Activated naive CD8-positive, alpha-beta T cell (primary cell): ENCODE data around the gene APOO.
"Not testable (repeated sequence)": the region's sequence is repeated elsewhere in the genome, so short reads cannot be mapped to it uniquely, and the experiment has no call there.

Source experiments
- H3K27ac Mint-ChIP-seq: one replicate; pipeline ENCODE4 v1.8.0; 2021; ENCODE audit warnings: mixed read lengths
- H3K27me3 Mint-ChIP-seq: one replicate; pipeline ENCODE4 v1.8.0; 2021; ENCODE audit warnings: mixed read lengths
- H3K36me3 Mint-ChIP-seq: one replicate; pipeline ENCODE4 v1.8.0; 2021; ENCODE audit warnings: mixed read lengths
- H3K4me1 Mint-ChIP-seq: one replicate; pipeline ENCODE4 v1.8.0; 2021; ENCODE audit warnings: low read depth, mixed read lengths
- H3K4me3 Mint-ChIP-seq: one replicate; pipeline ENCODE4 v1.8.0; 2021; ENCODE audit warnings: mild to moderate bottlenecking, mixed read lengths
- H3K9me3 Mint-ChIP-seq: one replicate; pipeline ENCODE4 v1.8.0; 2021; ENCODE audit warnings: low read depth, mixed read lengths

The APOO gene

DNA sequence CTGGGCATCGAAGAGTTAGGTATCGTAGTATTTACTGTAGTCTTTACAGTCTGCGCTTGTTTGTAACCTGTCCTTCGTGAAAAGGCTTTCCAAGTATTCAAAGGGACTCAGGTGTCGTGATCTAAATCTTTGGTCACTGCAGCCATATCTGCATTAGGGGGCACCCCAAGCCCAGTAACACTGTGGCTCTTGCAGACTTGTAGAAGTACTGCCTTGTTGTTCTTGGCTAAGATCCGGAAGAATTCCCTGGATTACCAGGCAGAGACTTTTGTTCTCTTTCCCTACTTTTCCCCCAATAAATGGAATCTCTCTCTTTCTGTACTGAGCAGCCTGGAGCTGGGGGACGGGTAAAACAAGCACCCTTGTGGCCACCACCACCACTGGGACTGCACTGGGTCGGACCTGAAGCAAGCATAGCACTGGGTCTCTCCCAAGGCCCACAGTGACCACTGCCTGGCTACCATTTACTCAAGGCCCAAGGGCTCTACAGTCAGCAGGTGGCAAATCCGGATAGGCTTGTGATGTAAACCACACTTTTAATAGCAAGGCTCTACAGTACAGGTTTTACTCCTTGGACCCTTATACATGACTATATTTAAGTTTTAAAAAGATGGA, 12.1 kb upstream of the APOO start:
- Mint-ChIP-seq H3K36me3 (peaks cover 3% of the 10 kb centered on the region), H3K27me3 (no peaks in the 10 kb centered on the region), H3K4me3 (no peak overlapping the region), H3K27ac (no peak overlapping the region), H3K9me3 (no peaks in the 10 kb centered on the region), H3K4me1 (no peaks in the 10 kb centered on the region)

DNA sequence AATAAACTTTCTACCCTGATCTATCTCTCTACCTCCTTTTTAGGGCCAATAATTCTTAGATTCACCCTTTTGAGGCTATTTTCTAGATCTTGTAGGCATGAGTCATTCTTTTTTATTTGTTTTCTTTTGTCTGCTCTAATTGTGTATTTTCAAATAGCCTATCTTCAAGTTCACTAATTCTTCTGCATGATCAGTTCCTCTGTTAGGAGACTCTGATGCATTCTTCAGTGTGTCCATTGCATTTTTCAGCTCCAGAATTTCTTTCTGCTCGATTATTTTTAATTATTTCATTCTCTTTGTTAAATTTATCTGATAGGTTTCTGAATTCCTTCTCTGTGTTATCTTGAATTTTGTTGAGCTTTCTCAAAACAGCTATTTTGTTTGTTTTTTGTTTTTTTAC, 11.4 kb upstream of the APOO start:
- Mint-ChIP-seq H3K27me3 (no peaks in the 10 kb centered on the region), H3K9me3 (no peaks in the 10 kb centered on the region), H3K27ac (no peak overlapping the region), H3K36me3 (peaks cover 3% of the 10 kb centered on the region), H3K4me3 (no peak overlapping the region), H3K4me1 (no peaks in the 10 kb centered on the region)

DNA sequence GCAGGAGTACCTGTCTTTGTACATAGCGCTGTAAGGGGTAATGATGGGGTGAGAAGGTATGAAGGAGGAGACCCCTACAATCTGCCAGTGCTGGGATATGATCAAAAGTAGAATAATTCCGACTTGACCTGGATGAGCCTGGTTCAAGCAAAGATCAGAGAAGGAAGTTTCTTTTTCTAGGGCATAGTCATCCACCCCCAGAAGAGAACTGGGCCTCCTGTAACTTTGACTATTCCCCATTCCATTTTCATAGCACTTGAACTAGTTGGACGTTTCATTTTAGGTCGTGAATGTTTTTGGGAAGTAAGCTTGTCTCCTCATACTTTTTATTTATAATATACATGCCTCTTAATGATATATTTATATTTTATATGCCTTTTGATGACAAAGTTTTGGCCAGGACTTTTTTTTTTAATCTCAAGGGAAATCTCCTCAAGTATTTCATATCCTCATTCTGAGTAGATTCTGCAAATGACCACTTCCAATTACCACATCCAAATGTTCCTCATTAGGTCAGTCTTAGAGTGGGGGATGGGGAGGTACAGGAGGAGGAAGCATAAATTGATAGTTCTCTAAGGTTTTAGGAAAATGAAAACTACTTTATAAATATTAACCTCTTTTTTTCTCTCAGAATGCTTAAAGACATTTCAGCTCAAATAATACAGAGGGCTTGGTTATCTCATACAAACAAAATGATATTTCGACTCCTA, 3.5 kb upstream of the APOO start:
- Mint-ChIP-seq H3K27me3 (no peaks in the 10 kb centered on the region), H3K27ac (no peak overlapping the region), H3K9me3 (no peaks in the 10 kb centered on the region), H3K4me1 (peaks cover 14% of the 10 kb centered on the region), H3K4me3 (no peak overlapping the region), H3K36me3 (no peaks in the 10 kb centered on the region)

DNA sequence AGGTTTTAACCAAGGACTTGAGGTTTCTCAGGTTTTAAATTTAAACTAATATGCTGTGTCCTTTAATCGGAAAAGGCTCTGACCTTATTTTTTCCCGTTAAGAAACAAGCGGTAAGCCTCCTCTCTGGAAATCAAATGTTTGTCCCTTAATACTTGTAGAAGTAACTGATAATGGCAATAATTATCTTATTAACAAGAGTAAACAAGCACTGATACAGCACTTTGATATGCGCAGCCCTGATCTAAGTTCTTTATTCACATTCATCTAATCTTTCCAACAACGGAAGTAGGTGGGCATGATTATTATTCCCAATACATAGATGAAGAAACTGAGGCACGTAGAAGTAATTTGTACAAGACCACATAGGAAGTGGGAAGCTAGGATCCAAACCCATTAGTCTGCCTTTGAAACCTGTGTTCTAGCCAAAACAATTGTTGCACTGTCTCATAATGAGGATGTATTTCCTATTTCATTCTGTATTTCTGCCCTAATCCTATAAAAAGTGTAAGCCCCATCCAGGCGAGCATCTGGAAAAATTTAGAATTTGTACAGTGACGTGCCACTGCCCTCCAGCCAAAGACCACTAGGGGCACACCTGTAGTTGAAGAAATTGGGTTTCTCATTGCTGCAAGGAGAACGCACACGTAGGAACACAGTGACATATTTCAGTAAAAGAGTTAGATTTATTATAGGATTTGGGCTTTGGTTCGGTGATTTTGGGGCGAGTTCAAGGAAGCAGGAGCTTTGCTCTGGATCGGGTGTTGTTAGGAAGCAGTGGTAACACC, 674 bp upstream of the APOO start:
- Mint-ChIP-seq H3K4me1 (peaks cover 17% of the 10 kb centered on the region), H3K36me3 (no peaks in the 10 kb centered on the region), H3K27me3 (no peaks in the 10 kb centered on the region), H3K4me3 (peak overlapping the region; percentile 82), H3K27ac (peak overlapping the region; percentile 86), H3K9me3 (no peaks in the 10 kb centered on the region)

DNA sequence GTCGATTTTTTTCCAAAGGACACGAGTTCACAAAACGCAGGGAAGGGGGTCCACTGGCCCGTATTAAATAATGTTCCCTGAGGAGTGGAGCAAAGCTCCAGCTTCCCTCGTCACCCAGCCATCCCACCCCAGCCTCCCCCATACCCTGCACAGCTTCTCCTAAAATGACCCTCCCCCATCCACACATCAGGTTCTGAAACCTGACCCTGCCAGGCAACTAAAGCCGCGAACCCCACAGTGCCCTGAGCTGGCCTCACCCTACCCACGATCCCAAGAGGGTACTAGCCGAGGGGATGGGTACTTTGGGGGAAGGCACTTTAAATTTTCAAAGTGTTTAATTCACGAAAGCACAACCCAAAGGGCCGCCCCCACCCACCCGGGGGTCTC, 634 bp downstream of the APOO start:
- H3K4me1 Mint-ChIP-seq, result peaks cover 17% of the 10 kb centered on the region
- no peaks in the 10 kb centered on the region for H3K9me3 Mint-ChIP-seq
- H3K27ac Mint-ChIP-seq, result peak overlapping the region; percentile 79
- no peaks in the 10 kb centered on the region for H3K36me3 Mint-ChIP-seq
- no peaks in the 10 kb centered on the region for H3K27me3 Mint-ChIP-seq
- H3K4me3 Mint-ChIP-seq, result peak overlapping the region; percentile 82

DNA sequence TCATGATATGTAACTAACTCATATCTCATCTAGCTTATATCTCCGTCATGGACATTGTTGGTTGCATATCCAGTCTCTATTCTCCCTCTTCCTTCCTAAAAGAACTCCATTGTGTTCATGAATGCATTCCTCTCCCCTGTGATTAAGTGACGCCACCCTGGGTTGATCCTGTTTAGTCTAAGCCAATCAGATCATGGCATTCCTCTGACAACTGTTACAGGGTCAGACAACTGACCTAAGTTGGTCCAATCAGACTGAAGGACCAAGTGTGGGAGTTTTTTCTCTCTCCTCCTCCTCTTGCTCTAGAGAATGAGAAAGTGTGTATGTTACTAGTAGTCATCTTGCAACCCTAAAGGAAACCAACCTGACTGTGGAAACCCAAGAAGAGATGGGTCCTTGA, 3.6 kb downstream of the APOO start:
- no peaks in the 10 kb centered on the region for H3K9me3 Mint-ChIP-seq
- no peak overlapping the region for H3K4me3 Mint-ChIP-seq
- no peaks in the 10 kb centered on the region for H3K27me3 Mint-ChIP-seq
- H3K4me1 Mint-ChIP-seq, result peaks cover 17% of the 10 kb centered on the region
- H3K36me3 Mint-ChIP-seq, result no peaks in the 10 kb centered on the region
- H3K27ac Mint-ChIP-seq, result no peak overlapping the region

DNA sequence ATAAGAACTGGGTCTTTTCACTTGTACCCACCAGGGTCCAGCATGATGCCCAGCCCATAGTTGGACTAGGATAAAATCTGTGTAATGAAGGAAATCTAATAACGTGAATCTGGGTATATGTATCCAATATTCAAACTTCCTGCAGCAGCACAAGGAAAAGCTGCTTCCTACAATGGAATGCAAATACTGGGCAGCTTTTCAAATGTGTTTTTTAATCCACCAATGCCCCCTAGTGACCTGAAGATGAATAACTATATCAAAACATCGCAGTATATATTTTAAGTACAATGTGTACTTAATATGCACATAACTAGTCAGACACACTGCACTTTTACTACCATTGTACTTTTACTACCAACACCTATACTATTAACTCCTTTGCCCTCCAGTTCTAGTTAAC, 5.3 kb downstream of the APOO start:
- peaks cover 7% of the 10 kb centered on the region for H3K4me1 Mint-ChIP-seq
- no peaks in the 10 kb centered on the region for H3K27me3 Mint-ChIP-seq
- no peak overlapping the region for H3K4me3 Mint-ChIP-seq
- no peaks in the 10 kb centered on the region for H3K36me3 Mint-ChIP-seq
- H3K27ac Mint-ChIP-seq, result no peak overlapping the region
- H3K9me3 Mint-ChIP-seq, result no peaks in the 10 kb centered on the region

DNA sequence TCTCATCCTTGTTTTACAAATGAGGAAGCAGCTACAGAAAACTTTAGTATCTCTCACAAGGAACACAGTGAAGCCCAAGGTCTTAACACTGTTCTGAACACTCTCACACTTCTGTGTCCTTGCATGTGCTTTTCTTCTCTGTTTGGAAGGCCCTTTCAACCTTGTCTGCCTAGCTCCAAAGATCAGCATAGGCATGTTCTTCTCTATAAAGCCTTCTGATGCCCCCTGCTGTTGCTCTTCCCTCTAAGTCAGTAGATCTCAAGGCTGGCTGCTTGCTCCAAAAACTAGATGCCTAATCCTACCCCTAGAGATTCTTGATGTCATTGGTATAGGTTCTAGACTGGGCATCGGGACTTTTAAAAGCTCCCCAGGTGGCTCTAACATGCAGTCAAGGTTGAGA, 5.9 kb downstream of the APOO start:
- no peak overlapping the region for H3K27ac Mint-ChIP-seq
- H3K27me3 Mint-ChIP-seq, result no peaks in the 10 kb centered on the region
- H3K9me3 Mint-ChIP-seq, result no peaks in the 10 kb centered on the region
- H3K4me1 Mint-ChIP-seq, result peaks cover 7% of the 10 kb centered on the region
- H3K4me3 Mint-ChIP-seq, result no peak overlapping the region
- H3K36me3 Mint-ChIP-seq, result no peaks in the 10 kb centered on the region

DNA sequence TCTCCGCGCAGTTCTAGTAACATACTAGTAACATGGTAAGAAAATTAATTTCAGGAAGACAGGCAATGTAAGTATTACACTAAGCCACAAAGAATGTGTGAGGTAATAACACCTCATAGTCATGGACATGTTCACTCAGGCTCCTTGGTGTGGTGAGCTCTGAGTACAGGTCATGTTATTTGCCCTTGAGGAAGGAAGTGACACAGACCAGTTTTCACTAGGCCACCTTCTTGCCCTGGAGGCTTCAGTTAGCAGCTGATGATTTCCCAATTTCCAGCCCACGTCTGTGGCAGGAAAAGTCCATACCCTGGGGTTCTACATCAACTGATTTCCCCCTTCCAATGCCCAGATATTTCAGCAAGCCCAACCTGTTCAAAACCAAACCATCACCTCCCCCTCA, 6.7 kb downstream of the APOO start:
- Mint-ChIP-seq H3K4me3 (no peak overlapping the region), H3K27me3 (no peaks in the 10 kb centered on the region), H3K9me3 (no peaks in the 10 kb centered on the region), H3K27ac (no peak overlapping the region), H3K4me1 (peaks cover 3% of the 10 kb centered on the region), H3K36me3 (no peaks in the 10 kb centered on the region)

DNA sequence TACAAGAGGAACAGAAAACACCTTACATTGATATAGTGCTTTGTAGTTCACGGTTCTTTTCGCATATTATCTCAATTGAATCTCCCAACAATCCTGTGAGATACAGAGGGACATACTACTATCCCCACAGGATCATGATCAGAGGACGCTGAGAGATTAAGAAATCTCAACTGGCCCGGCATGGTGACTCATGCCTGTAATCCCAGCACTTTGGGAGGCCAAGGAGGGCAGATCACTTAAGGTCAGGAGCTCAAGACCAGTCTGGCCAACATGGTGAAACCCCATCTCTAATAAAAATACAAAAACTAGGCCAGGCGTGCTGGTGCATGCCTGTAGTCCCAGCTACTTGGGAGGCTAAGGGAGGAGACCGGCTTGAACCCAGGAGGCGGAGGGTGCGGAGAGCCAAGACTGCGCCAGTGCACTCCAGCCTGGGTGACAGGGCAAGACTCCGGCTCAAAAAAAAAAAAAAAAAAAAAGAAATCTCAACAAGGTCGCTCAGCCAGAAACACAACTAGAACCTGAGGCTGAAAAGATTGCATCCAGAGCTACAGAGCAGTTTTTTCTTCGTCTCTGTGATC, 7.4 kb downstream of the APOO start:
- Mint-ChIP-seq H3K4me1 (peaks cover 3% of the 10 kb centered on the region), H3K27me3 (no peaks in the 10 kb centered on the region)

DNA sequence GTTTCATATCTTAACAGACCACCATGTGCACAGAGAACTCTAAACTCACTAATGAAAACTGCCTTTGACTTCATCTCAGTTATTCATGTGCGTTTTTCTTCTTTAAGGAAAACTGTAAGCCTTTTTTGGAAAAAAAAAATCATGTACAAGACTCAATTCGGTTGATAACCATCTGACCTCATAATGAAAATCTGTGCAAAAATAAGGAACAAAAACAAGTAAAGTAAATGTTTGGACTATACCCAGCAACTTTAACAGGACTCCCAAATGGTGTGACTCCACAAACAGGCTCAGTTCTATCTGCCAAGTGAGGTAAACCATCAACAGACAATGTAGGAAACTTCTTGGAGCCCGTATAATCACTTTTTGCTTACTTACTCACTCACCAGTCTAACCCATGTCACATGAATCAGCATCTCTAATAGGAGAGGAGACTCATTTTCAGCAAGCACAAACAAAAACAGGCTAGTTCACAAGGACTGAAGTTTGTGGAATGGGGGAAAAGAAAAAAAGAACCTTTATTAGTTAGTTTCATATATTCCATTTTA, 9.3 kb downstream of the APOO start:
- H3K4me1 Mint-ChIP-seq, result no peaks in the 10 kb centered on the region
- H3K27me3 Mint-ChIP-seq, result no peaks in the 10 kb centered on the region
- no peak overlapping the region for H3K4me3 Mint-ChIP-seq
- no peaks in the 10 kb centered on the region for H3K36me3 Mint-ChIP-seq
- no peak overlapping the region for H3K27ac Mint-ChIP-seq
- no peaks in the 10 kb centered on the region for H3K9me3 Mint-ChIP-seq

More for the DNA sequence above, 7.4 kb downstream of the APOO start:
- H3K27ac Mint-ChIP-seq, result no peak overlapping the region
- H3K36me3 Mint-ChIP-seq, result no peaks in the 10 kb centered on the region
- no peak overlapping the region for H3K4me3 Mint-ChIP-seq
- no peaks in the 10 kb centered on the region for H3K9me3 Mint-ChIP-seq

DNA sequence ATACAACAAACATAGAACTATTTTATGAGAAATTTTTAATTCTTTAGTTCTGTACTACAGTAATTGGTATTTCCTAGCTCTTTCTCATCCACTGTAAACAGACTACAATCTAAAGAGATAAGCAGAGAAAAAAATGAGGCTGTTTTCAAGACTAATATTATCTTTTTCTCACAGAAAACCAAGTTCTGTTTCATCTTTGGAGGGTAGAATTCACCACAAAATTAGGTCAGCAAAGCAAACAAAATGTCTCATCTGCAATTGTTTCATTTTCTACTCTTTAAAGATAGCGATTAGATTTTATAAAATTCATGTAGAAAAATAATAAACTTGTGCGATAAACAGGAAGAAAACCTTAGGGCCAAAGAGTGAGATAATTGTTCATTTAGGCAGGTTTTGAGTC, 10.8 kb downstream of the APOO start:
- H3K27ac Mint-ChIP-seq, result no peak overlapping the region
- H3K36me3 Mint-ChIP-seq, result no peaks in the 10 kb centered on the region
- no peaks in the 10 kb centered on the region for H3K27me3 Mint-ChIP-seq
- no peak overlapping the region for H3K4me3 Mint-ChIP-seq
- no peaks in the 10 kb centered on the region for H3K9me3 Mint-ChIP-seq
- no peaks in the 10 kb centered on the region for H3K4me1 Mint-ChIP-seq

DNA sequence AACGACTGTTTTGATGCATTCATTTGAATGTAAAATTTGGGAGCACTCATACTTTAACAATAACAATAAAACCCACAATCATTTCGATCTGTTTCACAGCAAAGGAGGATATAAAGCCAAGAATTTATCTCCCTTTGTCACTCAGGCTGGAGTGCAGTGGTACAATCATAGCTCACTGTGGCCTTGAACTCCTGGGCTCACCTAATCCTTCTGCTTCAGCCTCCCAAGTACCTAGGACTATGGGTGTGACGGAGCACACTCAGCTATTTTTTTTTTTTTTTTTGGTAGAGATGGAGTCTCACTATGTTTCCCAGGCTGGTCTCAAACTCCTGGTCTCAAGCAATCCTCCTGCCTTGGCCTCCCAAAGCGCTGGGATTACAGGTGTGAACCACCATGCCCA, 11.2 kb downstream of the APOO start:
- not testable (repeated sequence) for H3K27me3 Mint-ChIP-seq, H3K36me3 Mint-ChIP-seq, H3K4me3 Mint-ChIP-seq, H3K9me3 Mint-ChIP-seq, H3K4me1 Mint-ChIP-seq, H3K27ac Mint-ChIP-seq

DNA sequence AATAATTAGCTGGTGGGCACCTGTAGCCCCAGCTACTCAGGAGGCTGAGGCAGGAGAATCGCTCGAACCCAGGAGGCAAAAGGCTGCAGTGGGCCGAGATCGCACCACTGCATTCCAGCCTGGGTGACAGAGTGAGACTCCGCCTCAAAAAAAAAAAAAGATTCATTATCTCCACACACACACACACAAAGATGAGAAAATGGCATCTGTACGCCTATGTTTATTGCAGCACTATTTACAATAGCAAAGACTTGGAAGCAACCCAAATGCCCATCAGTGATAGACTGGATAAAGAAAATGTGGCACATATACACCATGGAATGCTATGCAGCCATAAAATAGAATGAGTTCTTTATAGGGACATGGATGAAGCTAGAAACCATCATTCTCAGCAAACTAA, 12.7 kb downstream of the APOO start:
- not testable (repeated sequence) for H3K36me3 Mint-ChIP-seq

DNA sequence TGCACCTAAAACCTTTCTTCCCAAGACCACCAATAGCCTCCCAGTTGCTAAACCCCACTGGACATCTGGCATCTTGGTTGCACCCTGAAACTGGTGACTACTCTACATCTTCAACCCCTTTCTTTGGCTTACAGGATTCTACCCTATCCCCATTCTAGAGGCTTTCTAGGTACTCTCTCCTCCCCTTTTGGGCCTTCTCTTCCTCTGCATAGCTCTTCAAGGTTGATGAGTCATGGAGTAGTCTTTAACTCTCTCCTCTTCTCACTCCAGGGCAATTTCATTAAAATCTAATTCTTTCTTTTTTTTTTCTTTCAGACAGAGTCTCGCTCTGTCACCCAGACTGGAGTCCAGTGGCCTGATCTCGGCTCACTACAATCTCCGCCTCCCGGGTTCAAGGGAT, 16.8 kb downstream of the APOO start:
- Mint-ChIP-seq H3K9me3 (no peaks in the 10 kb centered on the region), H3K36me3 (peaks cover 2% of the 10 kb centered on the region), H3K27ac (no peak overlapping the region), H3K4me3 (no peak overlapping the region), H3K27me3 (no peaks in the 10 kb centered on the region), H3K4me1 (no peaks in the 10 kb centered on the region)

More for the DNA sequence above, 12.7 kb downstream of the APOO start:
- not testable (repeated sequence) for H3K27ac Mint-ChIP-seq, H3K9me3 Mint-ChIP-seq, H3K4me3 Mint-ChIP-seq, H3K4me1 Mint-ChIP-seq, H3K27me3 Mint-ChIP-seq
